NCI-H526 treated with DMSO at 0.1 percent for 48 hours (cell line): ENCODE data around the gene NFKBIE.
A peak's percentile ranks its signal among the peaks of the same experiment; 100 is the strongest.

ENCODE experiments used
- DNase-seq: peaks from one replicate; lab custom pipeline; 2025; lab: John Stamatoyannopoulos, UW

Gene NFKBIE

DNA sequence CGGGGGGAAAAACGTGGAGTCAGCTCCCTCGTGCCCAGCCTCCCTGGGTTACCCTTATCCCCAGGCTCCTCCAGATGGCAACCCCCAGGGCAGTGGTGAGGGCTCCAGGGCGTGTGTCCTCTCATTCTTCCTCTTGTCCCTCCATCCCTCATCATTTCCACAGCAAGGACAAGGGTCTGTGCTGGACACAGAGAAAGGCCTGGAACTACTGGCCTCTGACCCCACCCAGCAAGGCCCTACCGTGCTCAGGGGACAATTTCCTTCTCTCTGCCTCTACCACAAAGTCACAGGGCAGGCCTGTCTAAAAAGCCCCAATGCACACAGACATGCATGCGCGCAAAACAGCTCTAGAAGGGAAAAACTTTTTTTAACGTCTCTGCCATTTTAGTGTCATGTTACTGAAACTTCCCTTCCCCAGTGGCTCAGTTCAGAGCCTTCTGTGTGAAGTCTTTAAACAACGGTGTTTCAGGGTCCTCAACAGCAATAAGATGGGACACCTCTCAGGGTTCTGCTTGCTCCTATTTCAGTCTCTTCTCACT is 7.0 kb downstream of the NFKBIE start:
- no peak for DNase-seq

DNA sequence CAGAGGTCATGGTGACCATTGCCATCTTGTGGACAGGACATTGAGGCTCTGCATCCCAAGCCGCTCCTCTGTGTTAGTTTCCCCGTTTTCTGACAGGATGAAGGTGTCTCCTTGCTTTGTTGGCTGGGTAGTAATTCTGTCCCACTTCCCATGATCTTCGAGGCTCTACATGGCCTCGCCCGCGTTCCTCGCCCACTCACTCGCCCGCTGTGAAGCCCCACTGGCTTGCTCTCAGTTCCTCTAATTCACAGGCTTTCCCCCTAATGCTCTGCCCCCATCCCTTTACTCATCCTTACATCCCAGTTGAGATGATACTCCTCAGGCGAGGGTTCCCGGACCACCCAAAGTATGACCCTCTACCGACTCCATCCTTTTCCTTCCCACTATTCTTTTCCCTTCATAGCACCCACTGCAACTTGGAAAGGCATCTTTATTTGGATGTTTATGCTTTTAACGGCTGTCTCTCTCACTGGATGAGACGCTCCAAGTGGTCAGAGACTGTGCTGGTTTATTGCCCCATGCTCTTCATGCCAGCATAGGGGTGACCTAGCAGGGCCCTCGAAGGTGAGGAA is 7.5 kb downstream of the NFKBIE start:
- DNase-seq = no peak

DNA sequence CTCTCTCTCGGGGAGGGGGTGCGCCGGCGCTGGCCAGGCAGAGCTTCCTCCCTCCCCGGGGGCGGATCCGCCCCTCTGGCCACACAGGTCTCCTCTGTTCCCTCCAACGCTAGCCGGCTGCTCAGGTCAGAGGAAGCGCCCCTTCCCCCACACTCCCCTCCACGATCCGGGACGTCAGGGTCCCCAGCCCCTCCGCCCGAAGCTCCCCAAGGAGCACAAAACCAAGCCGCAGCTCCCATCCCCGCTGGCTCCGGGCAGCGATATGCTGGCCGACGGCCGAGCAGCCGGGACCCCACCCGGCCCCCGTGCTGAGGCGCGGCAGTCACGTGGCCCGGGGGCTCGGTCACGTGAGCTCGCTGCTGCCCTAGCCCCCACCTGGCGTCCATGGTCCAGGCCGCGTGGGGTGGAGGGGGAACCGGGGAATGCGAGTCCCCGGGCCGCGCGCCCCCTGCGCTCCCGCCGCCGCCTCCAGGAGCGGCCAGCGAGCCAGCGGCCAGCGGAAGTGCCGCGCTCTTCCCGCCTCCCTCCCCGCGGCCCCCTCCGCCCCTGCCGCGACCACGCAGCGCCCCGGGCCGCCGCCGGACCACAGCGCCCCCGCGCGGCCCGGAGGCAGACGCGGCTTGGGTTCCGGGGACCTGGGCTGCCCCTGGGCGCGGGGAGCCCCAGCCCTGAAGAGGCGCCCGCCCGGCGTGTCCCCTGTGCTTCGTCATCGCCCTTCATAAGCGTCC is 8.2 kb downstream of the NFKBIE start, which contains the start of gene SLC35B2:
TSS of gene SLC35B2 (minus strand) at position 504 of the 728 bp plus-strand sequence. CDS start at position 386, 118 bp downstream.
- DNase-seq = peak; percentile 41

DNA sequence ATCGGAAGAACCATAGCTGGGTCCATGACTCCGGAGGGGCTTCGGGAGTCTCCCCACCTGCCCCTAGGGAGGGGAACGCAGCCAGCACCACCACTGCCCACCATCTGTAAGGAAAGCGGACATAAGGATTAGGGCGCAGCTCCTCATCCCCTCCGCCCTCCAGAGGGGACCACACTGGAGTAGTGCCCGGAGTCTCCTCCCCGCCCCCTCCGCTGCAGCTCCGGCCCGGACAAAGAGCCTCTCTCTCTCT is 8.7 kb downstream of the NFKBIE start:
- no peak for DNase-seq

DNA sequence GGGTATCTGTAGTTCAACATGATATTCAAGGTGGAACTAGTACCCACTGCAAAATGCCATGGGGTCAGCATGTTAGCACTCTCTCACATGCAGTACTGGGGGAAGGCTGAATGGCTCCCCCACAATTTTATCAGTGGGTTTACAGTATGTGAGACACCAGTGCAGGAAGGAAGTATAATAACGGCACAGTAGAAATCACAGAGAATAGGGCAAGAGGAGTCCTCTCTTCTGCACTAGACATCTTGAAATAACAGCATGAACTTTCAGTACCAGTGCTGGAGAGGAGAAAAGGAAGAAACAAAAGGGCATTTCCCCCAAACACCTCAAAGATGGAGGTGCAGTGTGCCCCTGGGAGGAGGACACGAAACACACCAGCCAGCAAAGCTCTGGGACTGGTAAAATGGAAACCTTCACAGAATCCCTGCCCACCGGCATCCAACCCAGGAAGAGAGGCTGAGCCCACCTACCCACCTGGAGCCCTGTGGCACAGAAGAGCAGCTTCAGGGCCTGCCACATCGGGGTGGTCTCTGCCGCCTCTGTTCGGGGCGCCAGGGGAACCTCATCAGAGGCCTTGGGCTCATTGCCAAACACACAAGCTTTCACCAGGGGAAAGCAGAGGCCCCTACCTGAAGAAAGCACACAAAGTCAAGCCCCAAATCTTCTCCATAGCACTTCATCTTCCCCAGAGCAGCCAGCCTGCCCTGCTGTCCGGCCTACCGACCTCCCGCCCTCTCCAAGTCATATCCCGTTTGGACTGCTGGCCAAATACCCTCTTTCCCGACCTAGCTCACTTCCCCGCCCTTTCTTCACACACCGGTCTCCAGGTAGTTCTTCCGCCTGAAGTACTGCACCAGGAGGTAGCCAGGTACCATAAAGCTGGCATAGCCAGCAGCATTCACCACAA is 9.2 kb downstream of the NFKBIE start:
- DNase-seq = no peak

DNA sequence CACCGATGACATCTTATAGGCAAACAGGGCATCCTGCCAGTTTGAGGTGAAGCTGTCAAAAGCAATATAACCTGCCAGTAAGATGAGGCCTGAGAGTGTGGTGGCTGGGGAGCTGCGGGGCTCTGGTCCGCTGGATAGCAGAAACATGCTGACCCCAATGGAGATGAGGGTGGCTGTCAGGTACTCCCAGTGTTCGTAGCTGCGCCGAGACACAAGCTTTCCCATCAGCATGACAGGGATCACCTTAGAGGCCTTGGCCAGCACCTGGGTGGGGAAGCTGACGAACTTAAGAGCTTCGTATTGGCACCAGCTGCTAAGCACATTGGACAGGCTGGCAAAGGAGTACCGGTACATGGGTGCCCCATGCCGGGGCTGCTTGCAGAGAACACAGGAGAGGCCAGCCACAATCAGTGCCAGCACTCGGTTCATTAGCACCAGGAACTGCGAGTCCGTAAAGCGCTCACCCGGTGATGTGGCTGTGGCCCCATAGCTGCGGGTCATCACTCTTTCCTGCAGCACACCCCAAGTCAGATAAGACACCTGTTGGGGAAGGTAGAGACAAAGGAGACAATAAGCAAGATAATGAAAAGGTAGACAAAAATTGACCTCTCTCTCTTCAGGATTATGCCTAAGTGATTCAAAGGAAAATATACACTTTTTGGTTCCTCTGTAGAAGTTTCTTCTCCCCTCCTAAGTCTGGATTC is 10.1 kb downstream of the NFKBIE start:
- no peak for DNase-seq

DNA sequence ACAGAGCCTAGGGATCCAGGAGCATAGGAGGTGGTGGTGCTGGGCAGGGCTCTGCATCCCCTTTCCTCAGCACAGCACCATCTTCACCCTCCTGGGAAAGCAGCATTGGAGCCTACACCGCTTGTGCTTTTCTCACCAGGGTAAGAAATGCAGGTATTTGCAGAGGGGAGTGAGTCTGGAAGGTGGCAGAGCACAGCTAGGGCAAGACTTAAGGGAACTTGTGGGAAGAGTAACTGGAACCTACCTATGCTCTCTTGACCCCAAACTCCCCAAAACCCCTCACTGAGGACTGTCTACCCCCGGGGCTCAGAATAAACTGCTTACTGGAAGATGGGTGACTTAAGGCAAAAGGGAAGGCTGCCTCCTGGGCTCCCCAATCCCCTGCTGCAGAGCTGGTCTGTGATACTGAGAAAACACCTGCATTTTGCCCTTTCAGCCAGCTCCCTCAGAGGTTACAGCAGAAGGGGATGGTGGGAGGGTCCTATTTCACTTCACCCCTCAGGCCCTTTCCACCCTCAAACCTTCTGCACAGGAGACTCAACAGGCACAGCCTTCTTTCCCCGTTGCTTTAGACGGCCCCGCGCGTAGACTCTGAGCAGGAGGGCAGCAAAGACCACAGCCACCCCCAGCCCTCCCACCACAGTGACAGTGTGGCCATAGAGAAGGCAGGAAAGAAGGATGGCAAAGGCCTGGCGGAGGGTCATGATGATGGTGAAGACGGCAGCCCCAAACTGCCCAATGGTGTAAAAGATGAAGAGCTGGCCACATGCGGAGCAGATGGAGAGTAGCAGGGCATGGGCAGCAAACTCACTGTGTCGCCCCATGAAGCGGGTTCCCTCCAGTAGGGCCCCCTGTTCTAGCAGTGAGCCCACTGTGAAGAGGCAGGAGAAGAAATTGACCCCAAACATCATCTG is 10.9 kb downstream of the NFKBIE start:
- no peak for DNase-seq

DNA sequence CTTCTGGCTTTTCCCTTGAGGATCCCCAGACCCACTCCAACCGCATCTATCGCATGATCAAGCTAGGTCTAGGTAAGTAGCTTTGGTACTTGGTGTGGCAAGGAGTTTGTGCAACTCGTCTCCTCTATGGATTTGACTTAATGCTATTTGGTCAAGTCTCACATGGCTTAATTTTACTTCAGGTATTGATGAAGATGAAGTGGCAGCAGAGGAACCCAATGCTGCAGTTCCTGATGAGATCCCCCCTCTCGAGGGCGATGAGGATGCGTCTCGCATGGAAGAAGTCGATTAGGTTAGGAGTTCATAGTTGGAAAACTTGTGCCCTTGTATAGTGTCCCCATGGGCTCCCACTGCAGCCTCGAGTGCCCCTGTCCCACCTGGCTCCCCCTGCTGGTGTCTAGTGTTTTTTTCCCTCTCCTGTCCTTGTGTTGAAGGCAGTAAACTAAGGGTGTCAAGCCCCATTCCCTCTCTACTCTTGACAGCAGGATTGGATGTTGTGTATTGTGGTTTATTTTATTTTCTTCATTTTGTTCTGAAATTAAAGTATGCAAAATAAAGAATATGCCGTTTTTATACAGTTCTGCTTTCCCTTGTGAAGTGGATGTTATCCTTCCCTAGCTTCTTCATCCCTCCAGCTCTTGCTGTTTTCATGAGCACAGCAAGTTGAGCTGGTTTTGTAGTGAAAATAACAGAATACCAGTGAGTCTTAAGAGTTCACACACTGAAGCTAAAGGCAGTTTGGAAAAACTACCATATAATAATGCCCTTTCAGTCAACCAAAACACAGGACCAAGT is 11.8 kb downstream of the NFKBIE start:
- DNase-seq = no peak

DNA sequence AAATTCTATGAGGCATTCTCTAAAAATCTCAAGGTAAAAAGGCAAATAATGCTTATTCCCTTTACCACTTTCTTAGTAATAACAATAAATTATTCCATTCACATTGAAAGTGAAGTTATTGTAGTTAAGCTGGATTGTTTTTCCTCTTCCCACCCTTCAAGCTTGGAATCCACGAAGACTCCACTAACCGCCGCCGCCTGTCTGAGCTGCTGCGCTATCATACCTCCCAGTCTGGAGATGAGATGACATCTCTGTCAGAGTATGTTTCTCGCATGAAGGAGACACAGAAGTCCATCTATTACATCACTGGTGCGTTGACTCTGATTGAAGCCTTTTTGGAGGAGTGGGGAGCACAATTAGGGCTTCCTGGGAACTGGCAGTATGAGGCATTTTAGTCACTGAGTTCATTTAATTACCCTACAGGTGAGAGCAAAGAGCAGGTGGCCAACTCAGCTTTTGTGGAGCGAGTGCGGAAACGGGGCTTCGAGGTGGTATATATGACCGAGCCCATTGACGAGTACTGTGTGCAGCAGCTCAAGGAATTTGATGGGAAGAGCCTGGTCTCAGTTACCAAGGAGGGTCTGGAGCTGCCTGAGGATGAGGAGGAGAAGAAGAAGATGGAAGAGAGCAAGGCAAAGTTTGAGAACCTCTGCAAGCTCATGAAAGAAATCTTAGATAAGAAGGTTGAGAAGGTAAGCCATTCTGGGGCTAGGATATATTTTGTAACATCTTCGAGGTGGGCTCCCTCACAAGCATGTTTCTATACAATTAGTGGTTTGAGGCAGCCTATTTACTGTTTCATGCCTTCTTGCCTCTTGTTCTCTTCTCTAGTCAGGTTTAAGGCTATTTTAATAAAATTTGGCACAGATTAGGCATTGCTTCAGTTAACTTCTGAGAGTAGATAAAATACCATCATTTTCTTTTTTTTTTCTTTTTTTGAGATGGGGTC is 13.5 kb downstream of the NFKBIE start:
- no peak for DNase-seq

DNA sequence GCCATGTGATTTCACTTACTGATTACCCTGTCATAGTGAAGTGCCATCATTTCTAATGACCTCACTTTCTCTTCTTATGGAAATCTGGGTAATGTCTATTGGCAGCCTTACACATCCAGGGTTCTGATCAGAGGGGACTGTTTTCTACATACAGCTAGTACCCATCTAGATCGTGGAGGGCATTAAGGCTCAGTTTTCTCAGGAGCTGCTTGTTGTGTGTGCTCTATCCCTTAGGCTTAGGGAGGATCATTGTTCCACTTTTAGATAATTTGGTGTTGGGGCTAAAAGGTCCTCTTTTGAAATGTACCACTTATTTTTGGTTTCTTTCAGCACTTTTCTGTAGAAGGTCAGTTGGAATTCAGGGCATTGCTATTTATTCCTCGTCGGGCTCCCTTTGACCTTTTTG is 14.6 kb downstream of the NFKBIE start:
- no peak for DNase-seq

DNA sequence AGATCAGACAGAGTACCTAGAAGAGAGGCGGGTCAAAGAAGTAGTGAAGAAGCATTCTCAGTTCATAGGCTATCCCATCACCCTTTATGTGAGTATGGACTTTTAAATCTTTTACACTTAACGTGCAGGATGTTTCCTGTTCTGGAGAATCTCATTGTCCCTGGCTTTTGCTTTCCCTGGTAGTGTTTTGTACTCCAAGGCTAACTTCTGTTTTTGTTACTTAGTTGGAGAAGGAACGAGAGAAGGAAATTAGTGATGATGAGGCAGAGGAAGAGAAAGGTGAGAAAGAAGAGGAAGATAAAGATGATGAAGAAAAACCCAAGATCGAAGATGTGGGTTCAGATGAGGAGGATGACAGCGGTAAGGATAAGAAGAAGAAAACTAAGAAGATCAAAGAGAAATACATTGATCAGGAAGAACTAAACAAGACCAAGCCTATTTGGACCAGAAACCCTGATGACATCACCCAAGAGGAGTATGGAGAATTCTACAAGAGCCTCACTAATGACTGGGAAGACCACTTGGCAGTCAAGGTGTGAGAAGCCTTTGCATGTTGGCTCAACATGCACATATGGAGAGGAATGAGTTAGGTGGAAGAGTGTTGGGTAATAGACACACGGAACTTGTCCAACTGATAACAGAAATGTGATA is 15.2 kb downstream of the NFKBIE start:
- DNase-seq = no peak

DNA sequence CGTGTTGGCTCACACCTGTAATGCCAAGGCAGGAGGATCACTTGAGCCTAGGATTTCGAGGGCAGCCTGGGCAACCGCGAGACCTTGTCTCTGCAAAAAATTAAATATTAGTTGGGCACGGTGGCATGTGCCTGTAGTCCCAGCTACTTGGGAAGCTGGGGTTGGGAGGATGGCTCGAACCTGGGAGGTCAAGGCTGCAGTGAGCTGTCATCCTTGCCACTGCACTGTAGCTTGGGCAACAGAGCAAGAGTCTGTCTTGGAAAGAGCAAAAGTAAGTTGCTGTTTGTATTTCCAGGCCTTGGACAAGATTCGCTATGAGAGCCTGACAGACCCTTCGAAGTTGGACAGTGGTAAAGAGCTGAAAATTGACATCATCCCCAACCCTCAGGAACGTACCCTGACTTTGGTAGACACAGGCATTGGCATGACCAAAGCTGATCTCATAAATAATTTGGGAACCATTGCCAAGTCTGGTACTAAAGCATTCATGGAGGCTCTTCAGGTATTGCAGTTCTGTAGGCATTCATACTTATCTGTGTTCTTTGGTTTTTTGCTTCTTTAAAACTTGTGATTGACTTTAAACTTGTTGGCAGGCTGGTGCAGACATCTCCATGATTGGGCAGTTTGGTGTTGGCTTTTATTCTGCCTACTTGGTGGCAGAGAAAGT is 16.1 kb downstream of the NFKBIE start:
- DNase-seq = no peak

DNA sequence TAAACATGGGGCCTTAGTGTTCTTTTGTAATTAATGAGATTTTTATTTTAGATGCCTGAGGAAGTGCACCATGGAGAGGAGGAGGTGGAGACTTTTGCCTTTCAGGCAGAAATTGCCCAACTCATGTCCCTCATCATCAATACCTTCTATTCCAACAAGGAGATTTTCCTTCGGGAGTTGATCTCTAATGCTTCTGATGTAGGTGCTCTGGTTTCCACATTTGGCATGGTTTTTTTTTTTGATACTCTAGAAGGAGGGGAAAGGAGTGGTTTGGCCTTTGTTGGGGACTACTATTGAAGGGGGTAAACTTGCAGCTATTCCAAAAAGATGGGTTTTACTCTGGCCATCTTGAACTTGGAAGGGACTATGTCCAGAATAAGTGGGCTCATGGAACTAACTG is 16.8 kb downstream of the NFKBIE start:
- DNase-seq = no peak

DNA sequence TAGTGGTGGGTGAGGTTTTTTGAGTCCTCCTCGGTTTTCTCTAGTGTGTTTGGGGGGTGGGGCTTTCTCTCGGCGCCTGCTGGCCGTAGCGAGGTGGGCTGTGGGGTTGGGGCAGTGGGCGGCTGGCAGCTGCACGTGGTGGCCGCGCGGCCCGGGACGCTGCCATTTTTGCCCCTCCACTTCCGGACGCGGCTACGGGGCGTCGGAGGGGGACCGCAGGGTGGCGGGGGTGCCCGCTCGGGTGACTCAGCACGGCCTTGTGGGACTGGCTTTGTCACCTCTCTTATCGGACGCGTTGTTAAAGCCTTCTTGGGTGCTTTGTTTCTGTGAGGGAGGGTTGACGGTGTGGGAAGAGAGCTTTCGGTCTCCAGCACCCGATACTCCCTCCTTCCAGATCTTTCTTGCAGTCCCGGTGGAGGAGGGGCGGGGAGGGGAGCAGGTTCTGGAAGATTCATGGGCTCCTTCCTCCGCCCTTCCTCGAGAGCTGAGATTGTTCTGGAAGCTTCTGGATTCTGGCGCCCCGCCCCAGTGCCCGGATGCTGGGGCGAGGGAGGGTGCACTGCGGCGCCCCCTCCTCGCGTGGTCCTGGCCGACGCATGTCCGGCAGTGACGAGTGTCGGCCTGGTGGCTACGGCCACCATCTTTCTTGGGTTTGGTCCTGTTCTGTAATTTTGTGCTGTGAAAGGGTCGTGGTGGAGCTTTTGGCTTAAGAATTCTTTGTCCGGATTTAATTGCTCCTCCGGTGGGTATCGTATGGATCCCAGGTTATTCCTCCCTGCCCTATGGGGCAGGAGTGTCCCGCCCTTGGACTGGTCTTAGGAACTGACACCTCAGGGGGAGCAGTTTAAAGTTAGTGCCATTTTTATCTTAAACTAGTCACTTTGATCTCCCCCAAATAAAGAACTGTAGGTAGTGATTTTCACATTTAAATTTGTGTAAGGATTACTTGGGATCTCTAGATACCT is 17.7 kb downstream of the NFKBIE start:
- no peak for DNase-seq

DNA sequence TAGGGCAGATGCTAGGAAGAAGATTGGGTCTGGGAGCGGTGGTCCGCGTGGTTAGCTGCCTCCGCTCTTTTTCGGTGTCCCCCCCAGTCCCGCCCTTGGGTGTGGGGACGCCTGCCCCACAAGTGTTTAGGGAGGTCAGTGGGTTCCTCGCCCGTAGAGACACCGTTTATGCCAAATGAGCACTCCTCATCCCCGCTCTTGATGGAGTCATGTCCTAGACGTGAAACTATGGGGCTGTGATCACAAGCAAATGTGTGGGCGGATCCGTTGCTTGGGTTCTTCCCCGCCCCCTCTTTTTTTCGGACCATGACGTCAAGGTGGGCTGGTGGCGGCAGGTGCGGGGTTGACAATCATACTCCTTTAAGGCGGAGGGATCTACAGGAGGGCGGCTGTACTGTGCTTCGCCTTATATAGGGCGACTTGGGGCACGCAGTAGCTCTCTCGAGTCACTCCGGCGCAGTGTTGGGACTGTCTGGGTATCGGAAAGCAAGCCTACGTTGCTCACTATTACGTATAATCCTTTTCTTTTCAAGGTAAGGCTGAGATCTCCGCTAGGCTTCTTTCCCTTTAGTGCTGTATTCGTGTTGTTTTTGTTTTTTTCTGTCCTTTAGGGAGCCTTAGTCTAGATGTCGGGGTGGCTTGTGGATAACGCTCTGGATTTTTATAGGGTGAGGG is 18.6 kb downstream of the NFKBIE start, which contains the start of gene HSP90AB1:
TSS of gene HSP90AB1 (plus strand) at position 439 of the 675 bp plus-strand sequence. CDS start 1,529 bp downstream, outside the sequence.
- DNase-seq = peak; percentile 96
